HepG2 (cell line): ENCODE data around the gene RTN4RL2. TPM values are rescaled to one million over a fixed set of nuclear protein-coding genes. Genes with fewer than 3 reads are reported as not detected.

Experiments used
- CEBPZ ChIP-seq: IDR thresholded peaks from 2 replicates; pipeline ENCODE4 v1.6.1; 2012; ENCODE audit warnings: low read length, improper control_type of control experiment
- GPN1 ChIP-seq: sonication (generic); formaldehyde crosslinking; IDR thresholded peaks from 2 replicates; pipeline ENCODE4 v1.5.1; 2020; ENCODE audit warnings: missing genetic modification reagents, borderline replicate concordance
- KDM6A ChIP-seq: IDR thresholded peaks from 2 replicates; pipeline ENCODE4 v1.6.1; 2016; ENCODE audit warnings: low read depth
- KMT2A ChIP-seq: sonication (generic); formaldehyde crosslinking; IDR thresholded peaks from 2 replicates; pipeline ENCODE4 v1.4.0; 2020; ENCODE audit warnings: missing genetic modification reagents
- MLLT10 ChIP-seq: sonication (generic); formaldehyde crosslinking; IDR thresholded peaks from 2 replicates; pipeline ENCODE4 v1.4.0; 2020; ENCODE audit warnings: missing genetic modification reagents
- NR2F2 ChIP-seq: IDR thresholded peaks from 2 replicates; pipeline ENCODE4 v1.6.1; 2012; ENCODE audit warnings: low read depth, inconsistent platforms, borderline replicate concordance
- PCBP2 ChIP-seq: fragments of 200-400 bp; formaldehyde crosslinking; optimal IDR thresholded peaks from 2 replicates; pipeline ENCODE3; 2018; ENCODE audit warnings: low read length, low read depth; ENCODE audit not compliant: poor library complexity, severe bottlenecking
- RBAK ChIP-seq: sonication (generic); formaldehyde crosslinking; IDR thresholded peaks from 2 replicates; pipeline ENCODE4 v1.5.1; 2020; ENCODE audit warnings: mild to moderate bottlenecking, missing genetic modification reagents
- SMARCE1 ChIP-seq: fragments of 450-650 bp; IDR thresholded peaks from 2 replicates; pipeline ENCODE4 v1.6.1; 2017; ENCODE audit warnings: borderline replicate concordance
- SUZ12 ChIP-seq: fragments of 150-350 bp; IDR thresholded peaks from 2 replicates; pipeline ENCODE4 v1.6.1; 2014; ENCODE audit warnings: low read depth, low read length
- ZFP41 ChIP-seq: sonication (generic); formaldehyde crosslinking; IDR thresholded peaks from 2 replicates; pipeline ENCODE4 v1.4.0; 2020; ENCODE audit warnings: mild to moderate bottlenecking, missing genetic modification reagents, borderline replicate concordance
- ZFY ChIP-seq: sonication (generic); formaldehyde crosslinking; IDR thresholded peaks from 2 replicates; pipeline ENCODE4 v1.4.0; 2020; ENCODE audit warnings: missing genetic modification reagents
- ZMYM2 ChIP-seq: sonication (generic); formaldehyde crosslinking; IDR thresholded peaks from 2 replicates; pipeline ENCODE4 v1.8.0; 2022; ENCODE audit warnings: mild to moderate bottlenecking, missing genetic modification reagents
- ZNF142 ChIP-seq: sonication (generic); formaldehyde crosslinking; IDR thresholded peaks from 2 replicates; pipeline ENCODE4 v1.4.0; 2020; ENCODE audit warnings: missing genetic modification reagents
- ZNF337 ChIP-seq: sonication (generic); formaldehyde crosslinking; IDR thresholded peaks from 2 replicates; pipeline ENCODE4 v1.5.1; 2020; ENCODE audit warnings: missing genetic modification reagents, low read depth, mild to moderate bottlenecking, borderline replicate concordance
- ZNF547 ChIP-seq: sonication (generic); formaldehyde crosslinking; IDR thresholded peaks from 2 replicates; pipeline ENCODE4 v1.5.1; 2020; ENCODE audit warnings: mild to moderate bottlenecking, missing genetic modification reagents
- ZNF710 ChIP-seq: sonication (generic); formaldehyde crosslinking; IDR thresholded peaks from 2 replicates; pipeline ENCODE4 v1.5.0; 2020; ENCODE audit warnings: mild to moderate bottlenecking, missing genetic modification reagents, borderline replicate concordance
- ZNF792 ChIP-seq: IDR thresholded peaks from 2 replicates; pipeline ENCODE4 v1.6.1; 2016
- ZNF850 ChIP-seq: sonication (generic); formaldehyde crosslinking; conservative IDR thresholded peaks from 2 replicates; pipeline ENCODE4 v1.9.0; 2021; ENCODE audit warnings: mild to moderate bottlenecking, missing genetic modification reagents
- polyA plus RNA-seq, 8 experiments: library from polyadenylated mRNA; depleted of rRNA in 3 of 8; stranded (reverse) in 7 of 8; unstranded in 1 of 8; fragments of >200 nt; fragmentation: Illumina TruSeq in 4 of 8; extraction: Trizol in 4 of 8; gene quantifications; 2 replicates each; pipeline versions ENCODE4 v1.2.1 to v1.2.3, GENCODE V29; 2011 to 2016; ENCODE audit warnings: low read depth in 4 of 8, missing spikeins in 1 of 8, mixed read lengths in 1 of 8; ENCODE audit not compliant: insufficient read depth in 1 of 8
- total RNA-seq, 5 experiments: library from RNA; depleted of rRNA; stranded (reverse); fragments of >200 nt; fragmentation: Illumina TruSeq; extraction: Trizol; gene quantifications; 2 replicates each; pipeline ENCODE4 v1.2.3, GENCODE V29; 2016; ENCODE audit warnings: low read depth in 1 of 5

Gene RTN4RL2
- total and polyA plus RNA-seq, 2 of the 13 experiments (the other 11 are each of a cell fraction or from before 2014, with no cell fraction given): 1.3 to 4.3 TPM

- TF ChIP-seq GPN1 (CRISPR knock-in tag) (no peak), ZNF142 (CRISPR knock-in tag) (no peak), ZNF337 (CRISPR knock-in tag) (no peak), PCBP2 (no peak), ZFP41 (no peak), CEBPZ (no peak), ZNF792 (CRISPR knock-in tag) (peak; percentile 100), ZMYM2 (no peak), MLLT10 (no peak), SUZ12 (no peak), ZNF547 (no peak), ZFY (no peak), KMT2A (CRISPR knock-in tag) (no peak; the same call in 1 of the 2 replicates), ZNF710 (CRISPR knock-in tag) (peak; percentile 52; the same call in 1 of the 2 replicates), ZNF850 (CRISPR knock-in tag) (no peak), KDM6A (CRISPR knock-in tag) (no peak), NR2F2 (0 out of 2 replicates have a peak, but pooled peaks have one; percentile 50), SMARCE1 (no peak), RBAK (CRISPR knock-in tag) (no peak)
Observed at GRCh38 chr11:57434640-57435546, 25.4 kb upstream of the RTN4RL2 start (continued).
